Trophoblast cell (in vitro differentiated cells and primary cell): ENCODE results near the gene RHBDD2. TPM values are rescaled to one million over a fixed set of nuclear protein-coding genes. Genes with fewer than 3 reads are reported as not detected.
"Not testable (repeated sequence)": the region's sequence is repeated elsewhere in the genome, so short reads cannot be mapped to it uniquely, and the experiment has no call there.

Experiments used
- DNase-seq, 2 donors: peaks; one replicate each; pipeline ENCODE4 v3.0.0-alpha.2; 2016
- H2AFZ ChIP-seq: 2 replicates; pipeline ENCODE4 v1.6.1; 2013; ENCODE audit warnings: low read length, moderate library complexity, mild to moderate bottlenecking; ENCODE audit not compliant: insufficient read depth, poor library complexity
- H2AK5ac ChIP-seq: 2 replicates; pipeline ENCODE4 v1.6.1; 2013; ENCODE audit warnings: mild to moderate bottlenecking, low read length
- H2BK120ac ChIP-seq: 2 replicates; pipeline ENCODE4 v1.6.1; 2013; ENCODE audit warnings: low read length, mild to moderate bottlenecking, moderate library complexity; ENCODE audit not compliant: insufficient read depth, poor library complexity
- H2BK12ac ChIP-seq: 2 replicates; pipeline ENCODE4 v1.6.1; 2013; ENCODE audit warnings: mild to moderate bottlenecking, low read length, moderate library complexity
- H2BK5ac ChIP-seq: 2 replicates; pipeline ENCODE4 v1.6.1; 2013; ENCODE audit warnings: low read length, low read depth, moderate library complexity, mild to moderate bottlenecking; ENCODE audit not compliant: poor library complexity
- H3K14ac ChIP-seq: 2 replicates; pipeline ENCODE4 v1.6.1; 2013; ENCODE audit warnings: mild to moderate bottlenecking, low read length
- H3K18ac ChIP-seq: 2 replicates; pipeline ENCODE4 v1.6.1; 2013; ENCODE audit warnings: mild to moderate bottlenecking, low read length
- H3K23ac ChIP-seq: 2 replicates; pipeline ENCODE4 v1.6.1; 2013; ENCODE audit warnings: low read length
- H3K27ac ChIP-seq: 2 replicates; pipeline ENCODE4 v1.5.1; 2013; ENCODE audit warnings: low read depth, mild to moderate bottlenecking, inconsistent platforms, low read length, moderate library complexity
- H3K27me3 ChIP-seq: 2 replicates; pipeline ENCODE4 v1.6.1; 2013; ENCODE audit warnings: inconsistent platforms, mild to moderate bottlenecking, low read length, moderate library complexity; ENCODE audit not compliant: insufficient read depth
- H3K36me3 ChIP-seq, 2 experiments: 1 replicate in 1 of 2; 2 replicates in 1 of 2; pipeline ENCODE4 v1.6.1; 2013; ENCODE audit warnings: low read length in 2 of 2, mild to moderate bottlenecking in 2 of 2, moderate library complexity in 1 of 2; ENCODE audit not compliant: insufficient read depth in 2 of 2, control insufficient read depth in 1 of 2
- H3K4ac ChIP-seq: 2 replicates; pipeline ENCODE4 v1.6.1; 2013; ENCODE audit warnings: low read depth, mild to moderate bottlenecking, low read length, moderate library complexity
- H3K4me1 ChIP-seq, 2 experiments: 1 replicate in 1 of 2; 2 replicates in 1 of 2; pipeline ENCODE4 v1.6.1; 2013; ENCODE audit warnings: low read length in 2 of 2, mild to moderate bottlenecking in 2 of 2, moderate library complexity in 1 of 2; ENCODE audit not compliant: insufficient read depth in 2 of 2, control insufficient read depth in 1 of 2
- H3K4me2 ChIP-seq: 2 replicates; pipeline ENCODE4 v1.6.1; 2013; ENCODE audit warnings: inconsistent platforms, mild to moderate bottlenecking, low read length, moderate library complexity
- H3K4me3 ChIP-seq: 2 replicates; pipeline ENCODE4 v1.5.1; 2013; ENCODE audit warnings: mild to moderate bottlenecking, low read depth, low read length, inconsistent platforms
- H3K79me1 ChIP-seq: one replicate; pipeline ENCODE4 v1.6.1; 2013; ENCODE audit warnings: low read length
- H3K79me2 ChIP-seq: 2 replicates; pipeline ENCODE4 v1.6.1; 2013; ENCODE audit warnings: low read length, mild to moderate bottlenecking; ENCODE audit not compliant: control insufficient read depth, insufficient read depth, poor library complexity
- H3K9ac ChIP-seq: 2 replicates; pipeline ENCODE4 v1.6.1; 2013; ENCODE audit warnings: mild to moderate bottlenecking, low read length
- H3K9me3 ChIP-seq: 2 replicates; pipeline ENCODE4 v1.6.1; 2013; ENCODE audit warnings: low read depth, mild to moderate bottlenecking, control low read depth, inconsistent platforms, low read length; ENCODE audit not compliant: insufficient read depth
- H4K12ac ChIP-seq: 2 replicates; pipeline ENCODE4 v1.6.1; 2013; ENCODE audit warnings: low read depth, mild to moderate bottlenecking, low read length, moderate library complexity
- H4K8ac ChIP-seq: 2 replicates; pipeline ENCODE4 v1.6.1; 2013; ENCODE audit warnings: low read depth, mild to moderate bottlenecking, low read length, moderate library complexity
- H4K91ac ChIP-seq: one replicate; pipeline ENCODE4 v1.6.1; 2013; ENCODE audit warnings: low read depth, mild to moderate bottlenecking, low read length, moderate library complexity
- WGBS: extraction: QIAGEN DNeasy Blood & Tissue Kit; methylation state at CpG from one replicate; pipeline ENCODE4 v1.1.7; 2013; ENCODE audit warnings: missing lambda C conversion rate; ENCODE audit not compliant: insufficient read length, insufficient coverage; ENCODE audit errors: extremely low coverage; 5-methylcytosine and 5-hydroxymethylcytosine counted together
- polyA plus RNA-seq: library from polyadenylated mRNA; stranded (reverse); fragments of 200-250 nt; gene quantifications from 2 replicates; pipeline ENCODE4 v1.2.3, GENCODE V29; 2013

The RHBDD2 gene
- polyA plus RNA-seq: 22.6 and 24.0 TPM in 2 replicates

DNA sequence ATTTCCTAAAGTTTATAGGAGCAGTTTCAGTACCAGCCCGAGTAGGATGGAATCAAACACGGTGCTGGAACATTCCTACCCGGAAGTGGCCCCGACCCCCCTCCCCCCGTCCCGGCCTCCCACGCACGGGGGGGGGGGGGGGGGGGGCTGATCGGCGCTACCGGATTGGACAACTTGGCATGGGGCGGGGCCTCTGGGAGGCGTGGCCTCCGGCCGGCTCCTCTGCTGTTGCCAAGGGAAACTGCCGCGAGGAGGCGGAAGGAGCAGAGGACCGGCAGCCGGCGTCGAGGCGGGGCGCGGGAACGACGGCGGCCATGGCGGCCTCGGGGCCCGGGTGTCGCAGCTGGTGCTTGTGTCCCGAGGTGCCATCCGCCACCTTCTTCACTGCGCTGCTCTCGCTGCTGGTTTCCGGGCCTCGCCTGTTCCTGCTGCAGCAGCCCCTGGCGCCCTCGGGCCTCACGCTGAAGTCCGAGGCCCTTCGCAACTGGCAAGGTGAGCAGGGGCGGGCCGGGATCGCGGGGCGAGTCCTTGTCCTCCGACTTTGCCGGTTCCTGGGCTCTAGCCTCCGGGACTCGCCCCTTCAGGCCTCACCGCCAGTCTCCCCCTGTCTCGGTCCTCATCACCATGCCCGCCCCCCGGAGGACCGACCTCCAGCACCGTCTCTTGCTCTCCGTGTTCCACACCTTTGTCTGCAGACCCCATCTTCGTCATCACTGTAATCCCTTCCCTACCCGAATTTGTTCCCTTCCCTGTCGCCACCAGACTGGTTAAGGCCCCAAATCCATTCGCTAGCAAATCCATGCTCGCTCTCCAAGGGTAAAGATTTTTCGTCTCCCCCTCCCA, at the start of gene RHBDD2:
TSS of gene RHBDD2 (plus strand) at position 266 of the 843 bp plus-strand sequence. CDS start at position 315, 49 bp downstream.
- Histone ChIP-seq H2AFZ (peak within 1 kb of the TSS; percentile 67), H3K4me3 (peak within 1 kb of the TSS; percentile 99), H3K9ac (peak within 1 kb of the TSS; percentile 99), H3K79me2 (peaks cover 7% of the 10 kb centered on the region), H4K12ac (peak within 1 kb of the TSS; percentile 65), H3K36me3 (peaks cover 17 to 19% of the 10 kb centered on the region in 2 experiments), H2AK5ac (peak within 1 kb of the TSS; percentile 37), H3K4me2 (peak within 1 kb of the TSS; percentile 94), H3K23ac (no peak within 1 kb of the TSS), H2BK5ac (peak within 1 kb of the TSS; percentile 37), H4K91ac (peak within 1 kb of the TSS; percentile 74), H2BK12ac (peak within 1 kb of the TSS; percentile 23), H3K27me3 (no peaks in the 10 kb centered on the region), H3K27ac (peak within 1 kb of the TSS; percentile 63), H3K4ac (peak within 1 kb of the TSS; percentile 64), H3K18ac (peak within 1 kb of the TSS; percentile 77), H4K8ac (peak within 1 kb of the TSS; percentile 95), H3K4me1 (peaks cover 2 to 5% of the 10 kb centered on the region in 2 experiments), H3K14ac (peak within 1 kb of the TSS; percentile 83), H3K79me1 (peaks cover 8% of the 10 kb centered on the region), H3K9me3 (peaks cover 2% of the 10 kb centered on the region), H2BK120ac (peak within 1 kb of the TSS; percentile 28)
- peak; percentile 88 to 91 for DNase-seq
- no CpG with 5 or more reads among the region's 65 CpGs for WGBS

DNA sequence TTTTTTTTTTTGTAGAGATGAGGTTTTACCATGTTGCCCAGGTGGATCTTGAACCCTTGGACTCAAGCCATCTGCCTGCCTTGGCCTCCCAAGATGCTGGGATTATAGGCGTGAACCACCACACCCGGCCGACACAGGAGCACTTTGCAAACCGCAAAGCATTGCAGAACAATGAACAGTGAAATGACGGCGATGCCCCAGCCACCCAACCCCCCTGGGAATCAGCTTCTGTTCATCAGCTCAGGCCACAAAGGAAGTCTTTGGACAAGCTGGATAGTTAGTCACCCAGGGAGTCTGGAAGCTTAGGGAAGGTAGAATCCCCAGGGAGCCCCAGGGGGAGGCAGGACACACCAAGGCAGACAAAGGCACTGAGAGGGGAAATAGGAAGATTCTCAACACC, 49.2 kb upstream of the RHBDD2 start:
- H4K12ac ChIP-seq, H3K9me3 ChIP-seq, H3K18ac ChIP-seq, H2BK5ac ChIP-seq, H3K36me3 ChIP-seq, H3K4me1 ChIP-seq, H2AK5ac ChIP-seq, H3K23ac ChIP-seq, H3K14ac ChIP-seq, H3K27ac ChIP-seq, H3K4me3 ChIP-seq, DNase-seq, H3K9ac ChIP-seq, H2BK120ac ChIP-seq, H2AFZ ChIP-seq, H4K91ac ChIP-seq, H4K8ac ChIP-seq, H3K79me2 ChIP-seq, H3K4ac ChIP-seq, H3K27me3 ChIP-seq, H2BK12ac ChIP-seq, H3K4me2 ChIP-seq, H3K79me1 ChIP-seq: not testable (repeated sequence)
- WGBS: no CpG with 5 or more reads among the region's 6 CpGs

DNA sequence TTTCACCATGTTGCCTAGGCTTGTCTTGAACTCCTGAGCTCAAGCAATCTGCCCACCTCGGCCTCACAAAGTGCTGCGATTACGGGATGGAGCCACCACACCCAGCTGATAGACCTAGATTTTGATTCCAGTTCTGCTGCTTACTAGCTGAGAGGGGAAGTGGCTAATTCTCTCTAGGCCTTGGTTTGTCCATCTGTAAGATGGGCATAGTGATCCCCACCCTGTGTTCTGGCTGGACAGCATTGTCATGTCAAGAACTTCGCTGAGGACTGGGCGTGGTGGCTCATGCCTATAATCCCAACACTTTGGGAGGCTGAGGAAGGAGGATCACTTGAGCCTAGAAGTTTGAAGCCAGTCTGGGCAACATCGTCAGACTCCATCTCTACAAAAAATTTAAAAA, 47.9 kb upstream of the RHBDD2 start:
- Histone ChIP-seq H3K36me3 (no peaks in the 10 kb centered on the region), H3K4me1 (peaks cover 3 to 4% of the 10 kb centered on the region in 2 experiments), H3K4me2 (no peak overlapping the region), H4K12ac (no peak overlapping the region), H4K91ac (no peak overlapping the region), H3K23ac (no peak overlapping the region), H3K18ac (no peak overlapping the region), H2AFZ (no peak overlapping the region), H3K4ac (no peak overlapping the region), H2BK120ac (no peak overlapping the region), H2BK5ac (no peak overlapping the region), H3K79me1 (no peaks in the 10 kb centered on the region), H3K14ac (no peak overlapping the region), H4K8ac (no peak overlapping the region), H3K4me3 (no peak overlapping the region), H3K27me3 (no peaks in the 10 kb centered on the region), H3K27ac (no peak overlapping the region), H3K79me2 (no peaks in the 10 kb centered on the region), H3K9me3 (no peaks in the 10 kb centered on the region), H2BK12ac (no peak overlapping the region), H2AK5ac (no peak overlapping the region), H3K9ac (no peak overlapping the region)
- no CpG with 5 or more reads among the region's 6 CpGs for WGBS
- DNase-seq: no peak

DNA sequence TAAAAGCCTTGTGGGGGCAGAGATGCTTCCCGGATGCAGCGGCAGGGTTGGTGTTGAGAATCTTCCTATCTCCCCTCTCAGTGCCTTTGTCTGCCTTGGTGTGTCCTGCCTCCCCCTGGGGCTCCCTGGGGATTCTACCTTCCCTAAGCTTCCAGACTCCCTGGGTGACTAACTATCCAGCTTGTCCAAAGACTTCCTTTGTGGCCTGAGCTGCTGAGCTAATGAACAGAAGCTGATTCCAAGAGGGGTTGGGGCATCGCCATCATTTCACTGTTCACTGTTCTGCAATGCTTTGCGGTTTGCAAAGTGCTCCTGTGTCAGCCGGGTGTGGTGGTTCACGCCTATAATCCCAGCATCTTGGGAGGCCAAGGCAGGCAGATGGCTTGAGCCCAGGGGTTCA, 45.2 kb upstream of the RHBDD2 start:
- H3K9ac ChIP-seq, H4K91ac ChIP-seq, H3K27me3 ChIP-seq, H3K4me1 ChIP-seq, H2AK5ac ChIP-seq, H2BK5ac ChIP-seq, H3K18ac ChIP-seq, H2AFZ ChIP-seq, H3K14ac ChIP-seq, H3K4me2 ChIP-seq, H3K4me3 ChIP-seq, H2BK120ac ChIP-seq, H3K27ac ChIP-seq, DNase-seq, H3K36me3 ChIP-seq, H2BK12ac ChIP-seq, H3K4ac ChIP-seq, H4K12ac ChIP-seq, H3K23ac ChIP-seq, H4K8ac ChIP-seq, H3K79me2 ChIP-seq, H3K9me3 ChIP-seq, H3K79me1 ChIP-seq: not testable (repeated sequence)
- WGBS: no CpG with 5 or more reads among the region's 6 CpGs
